Activated CD4-positive, alpha-beta T cell treated with anti-CD3 and anti-CD28 coated beads, Interleukin-2, amount 10 ng/mL, durations not matched to agents 7 days and 5 days (primary cell): ENCODE data around the gene PXYLP1. TPM values are rescaled to one million over a fixed set of nuclear protein-coding genes. Genes with fewer than 3 reads are reported as not detected.
A peak's percentile ranks its signal among the peaks of the same experiment; 100 is the strongest.

Source experiments
- CTCF ChIA-PET: fragments of 350-600 bp; sonication (Branson Sonifier 250); formaldehyde crosslinking; loops from one replicate; lab custom pipeline; 2021; ENCODE audit warnings: antibody characterized with exemption; lab: Charles Lee
- POLR2A ChIA-PET: fragments of 350-600 bp; sonication (Branson Sonifier 250); formaldehyde crosslinking; loops from one replicate; lab custom pipeline; 2021; ENCODE audit warnings: antibody characterized with exemption; lab: Charles Lee
- DNase-seq: peaks from one replicate; pipeline ENCODE4 v3.0.0-alpha.2; 2020
- H3K27ac Mint-ChIP-seq: one replicate; pipeline ENCODE4 v1.8.0; 2021; ENCODE audit warnings: mild to moderate bottlenecking, moderate library complexity, mixed read lengths
- H3K27me3 Mint-ChIP-seq: one replicate; pipeline ENCODE4 v1.8.0; 2021; ENCODE audit warnings: mixed read lengths
- H3K36me3 Mint-ChIP-seq: one replicate; pipeline ENCODE4 v1.8.0; 2021; ENCODE audit warnings: low read depth, mixed read lengths
- H3K4me1 Mint-ChIP-seq: one replicate; pipeline ENCODE4 v1.8.0; 2021; ENCODE audit warnings: mixed read lengths
- H3K4me3 Mint-ChIP-seq: one replicate; pipeline ENCODE4 v1.8.0; 2021; ENCODE audit warnings: mild to moderate bottlenecking, moderate library complexity, mixed read lengths
- H3K9me3 Mint-ChIP-seq: one replicate; pipeline ENCODE4 v1.8.0; 2021; ENCODE audit warnings: mixed read lengths
- total RNA-seq, 2 experiments: library from RNA; stranded (reverse); gene quantifications; one replicate each; pipeline ENCODE4 v1.2.3, GENCODE V29; 2021

PXYLP1 gene
- total RNA-seq, 2 experiments from 2014 or later, result 11.9 to 12.1 TPM

- POLR2A ChIA-PET, result no interaction called here
- Mint-ChIP-seq H3K9me3 (no peaks in the 10 kb centered on the region), H3K27ac (no peak overlapping the region), H3K36me3 (peaks cover 9% of the 10 kb centered on the region), H3K4me1 (peaks cover 35% of the 10 kb centered on the region), H3K27me3 (no peaks in the 10 kb centered on the region), H3K4me3 (no peak overlapping the region)
- CTCF ChIA-PET, result interaction anchor here (1.0 kb wide), 2 partner anchors 11 to 45 kb away, joined by 3 to 4 read pairs; partner anchors contain the start of gene PXYLP1
- no peak for DNase-seq
Measured at GRCh38 chr3:141276398-141276797, 44.8 kb downstream of the PXYLP1 start.

DNA sequence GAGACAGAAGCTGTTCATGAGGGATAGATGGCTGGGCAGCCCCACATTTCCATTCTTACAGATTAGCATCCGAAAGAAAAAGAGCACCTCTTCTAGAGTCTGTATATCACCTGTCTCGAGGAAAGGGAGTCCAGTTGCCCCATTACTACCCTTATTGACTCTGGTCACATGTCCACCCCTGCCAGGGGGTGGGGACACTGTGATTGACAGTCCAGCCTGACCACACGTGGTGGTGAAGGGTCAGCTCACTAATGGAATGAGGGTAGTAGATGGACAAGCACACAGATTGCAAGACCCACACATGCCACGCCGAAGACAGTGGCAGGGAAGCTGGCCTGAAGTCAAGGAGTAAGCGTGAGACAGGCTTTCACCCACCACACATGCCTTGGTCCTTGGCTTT, 45.8 kb downstream of the PXYLP1 start:
- H3K4me3 Mint-ChIP-seq, result no peak overlapping the region
- peaks cover 9% of the 10 kb centered on the region for H3K36me3 Mint-ChIP-seq
- H3K9me3 Mint-ChIP-seq, result no peaks in the 10 kb centered on the region
- DNase-seq, result no peak
- no peak overlapping the region for H3K27ac Mint-ChIP-seq
- POLR2A ChIA-PET, result no interaction called here
- H3K27me3 Mint-ChIP-seq, result no peaks in the 10 kb centered on the region
- H3K4me1 Mint-ChIP-seq, result peaks cover 35% of the 10 kb centered on the region
- CTCF ChIA-PET, result interaction anchor here (1.0 to 1.8 kb wide), 5 partner anchors 10 to 222 kb away, joined by 3 to 5 read pairs (median 4); partner anchors contain the start of gene PXYLP1

GRCh38 chr3:141278196-141279076, 46.8 kb downstream of the PXYLP1 start:
- Mint-ChIP-seq H3K27me3 (no peaks in the 10 kb centered on the region), H3K27ac (no peak overlapping the region), H3K4me3 (no peak overlapping the region), H3K9me3 (no peaks in the 10 kb centered on the region), H3K4me1 (peaks cover 32% of the 10 kb centered on the region), H3K36me3 (peaks cover 7% of the 10 kb centered on the region)
- no peak for DNase-seq
- ChIA-PET CTCF (interaction anchor here (1.0 to 1.8 kb wide), 8 partner anchors 8 to 221 kb away, joined by 3 to 7 read pairs (median 4); partner anchors contain the start of gene PXYLP1), POLR2A (interaction anchor here (1.2 kb wide), 1 partner anchor 47 kb away, joined by 3 read pairs; the partner anchor contains the start of gene PXYLP1)

DNA sequence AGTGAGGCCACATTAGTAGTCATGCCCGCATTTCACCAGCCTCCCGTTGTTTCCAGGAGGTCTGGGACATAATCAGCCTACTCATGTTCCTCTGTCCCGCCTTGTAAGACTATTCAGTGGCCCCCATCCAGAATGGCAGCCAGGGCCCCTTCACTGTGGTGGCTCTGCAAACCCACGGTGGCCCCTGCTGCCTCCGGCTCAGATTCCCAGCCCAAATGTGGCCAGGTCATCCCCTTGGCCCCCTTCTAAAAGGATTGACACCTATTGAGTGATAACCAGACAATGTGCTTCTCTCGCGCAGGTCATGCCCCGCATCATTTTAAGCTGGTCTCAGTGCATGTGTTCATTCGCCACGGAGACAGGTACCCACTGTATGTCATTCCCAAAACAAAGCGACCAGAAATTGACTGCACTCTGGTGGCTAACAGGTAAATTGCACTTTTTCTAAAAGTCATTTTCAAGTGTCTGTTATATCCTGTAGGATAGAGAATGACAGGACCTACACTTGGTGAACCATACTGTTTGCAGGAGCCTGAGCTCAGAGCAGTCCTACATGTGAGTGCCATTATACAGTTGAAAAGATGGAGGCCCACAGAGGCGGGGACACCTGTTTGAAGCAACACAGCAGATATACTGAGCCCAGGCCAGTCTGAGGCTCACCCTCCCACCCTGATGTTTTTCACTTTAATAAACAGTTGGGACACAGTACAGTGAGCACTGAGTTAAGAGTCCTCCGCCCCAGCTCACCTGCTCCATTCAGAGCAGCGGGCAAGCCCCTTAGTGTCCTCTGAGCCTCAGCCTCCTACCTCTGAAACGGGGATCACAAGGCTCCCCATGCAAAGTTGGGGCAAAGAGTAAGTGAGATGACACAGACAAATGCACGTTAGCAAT, 47.7 kb downstream of the PXYLP1 start:
- no peaks in the 10 kb centered on the region for H3K9me3 Mint-ChIP-seq
- peak overlapping the region; percentile 1 for H3K27ac Mint-ChIP-seq
- POLR2A ChIA-PET, result interaction anchor here (1.2 kb wide), 1 partner anchor 48 kb away, joined by 3 read pairs; the partner anchor contains the start of gene PXYLP1

GRCh38 chr3:141280086-141280485, 48.5 kb downstream of the PXYLP1 start:
- no peaks in the 10 kb centered on the region for H3K27me3 Mint-ChIP-seq
- H3K36me3 Mint-ChIP-seq, result peaks cover under 1% of the 10 kb centered on the region
- no peak overlapping the region for H3K27ac Mint-ChIP-seq
- ChIA-PET POLR2A (interaction anchor here (0.6 to 1.2 kb wide), 2 partner anchors 21 to 49 kb away, joined by 3 read pairs; partner anchors contain the start of gene PXYLP1), CTCF (interaction anchor here (0.9 to 1.7 kb wide), 7 partner anchors 10 to 48 kb away, joined by 3 to 7 read pairs (median 3); partner anchors contain the start of gene PXYLP1)
- no peak for DNase-seq
- H3K9me3 Mint-ChIP-seq, result no peaks in the 10 kb centered on the region
- peaks cover 16% of the 10 kb centered on the region for H3K4me1 Mint-ChIP-seq
- H3K4me3 Mint-ChIP-seq, result no peak overlapping the region

More for the DNA sequence above, 47.7 kb downstream of the PXYLP1 start:
- H3K36me3 Mint-ChIP-seq, result peaks cover 6% of the 10 kb centered on the region
- CTCF ChIA-PET, result interaction anchor here (1.2 to 1.8 kb wide), 7 partner anchors 8 to 48 kb away, joined by 3 to 7 read pairs (median 4); partner anchors contain the start of gene PXYLP1
- H3K27me3 Mint-ChIP-seq, result no peaks in the 10 kb centered on the region
- peaks cover 24% of the 10 kb centered on the region for H3K4me1 Mint-ChIP-seq
- H3K4me3 Mint-ChIP-seq, result no peak overlapping the region
- no peak for DNase-seq

DNA sequence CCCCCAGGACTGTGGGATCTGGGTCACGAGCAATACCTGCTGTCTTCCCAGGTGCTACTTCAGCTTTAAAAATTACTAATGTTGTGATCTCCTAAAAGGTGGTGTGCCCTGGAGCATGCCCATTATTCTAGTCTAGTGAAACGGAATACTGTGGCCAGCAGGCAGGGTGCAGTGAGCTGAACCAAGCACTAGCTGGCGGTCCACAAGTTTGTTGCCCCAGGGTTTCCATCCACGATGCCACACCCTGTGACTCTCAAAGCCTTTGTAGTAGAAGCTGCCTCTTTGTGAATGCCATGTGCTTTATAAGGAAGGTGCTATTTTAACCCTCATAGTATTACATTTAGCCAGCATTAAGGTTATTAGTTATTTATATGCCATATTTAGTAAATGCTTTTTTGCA, 49.1 kb downstream of the PXYLP1 start:
- peaks cover 11% of the 10 kb centered on the region for H3K4me1 Mint-ChIP-seq
- no peak for DNase-seq
- no peak overlapping the region for H3K27ac Mint-ChIP-seq
- H3K9me3 Mint-ChIP-seq, result no peaks in the 10 kb centered on the region
- H3K4me3 Mint-ChIP-seq, result no peak overlapping the region
- no peaks in the 10 kb centered on the region for H3K27me3 Mint-ChIP-seq
- H3K36me3 Mint-ChIP-seq, result peaks cover 4% of the 10 kb centered on the region
- POLR2A ChIA-PET, result interaction anchor here (0.6 kb wide), 1 partner anchor 22 kb away, joined by 3 read pairs; no protein-coding TSS in a partner anchor
- CTCF ChIA-PET, result interaction anchor here (0.9 to 1.7 kb wide), 2 partner anchors 22 to 48 kb away, joined by 3 to 4 read pairs; no protein-coding TSS in a partner anchor

DNA sequence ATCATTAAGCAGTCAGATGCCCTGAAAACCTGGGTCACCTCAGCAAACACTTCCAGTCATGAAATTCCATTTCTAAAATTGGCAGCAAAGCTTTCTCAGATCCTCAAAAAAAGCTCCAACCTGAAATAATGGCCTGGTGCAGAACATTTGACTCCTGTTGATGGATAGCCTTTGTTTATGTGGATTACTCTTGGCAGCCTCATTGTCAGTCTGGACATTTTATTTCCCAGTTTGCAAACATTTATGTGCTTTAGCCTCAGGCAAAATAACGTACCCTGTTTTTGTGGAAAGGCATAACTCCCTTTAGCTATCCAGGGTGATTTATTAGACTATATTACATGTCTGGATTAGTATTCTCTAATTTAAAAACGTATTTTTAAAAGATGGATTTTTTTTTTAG, 53.9 kb downstream of the PXYLP1 start:
- no peaks in the 10 kb centered on the region for H3K4me1 Mint-ChIP-seq
- H3K4me3 Mint-ChIP-seq, result no peak overlapping the region
- no peak overlapping the region for H3K27ac Mint-ChIP-seq
- H3K36me3 Mint-ChIP-seq, result peaks cover 13% of the 10 kb centered on the region
- POLR2A ChIA-PET, result no interaction called here
- no peak for DNase-seq
- no peaks in the 10 kb centered on the region for H3K9me3 Mint-ChIP-seq
- CTCF ChIA-PET, result interaction anchor here (1.2 to 3.1 kb wide), 2 partner anchors 9 to 12 kb away, joined by 5 to 10 read pairs; no protein-coding TSS in a partner anchor
- no peaks in the 10 kb centered on the region for H3K27me3 Mint-ChIP-seq

GRCh38 chr3:141286856-141287255, 55.2 kb downstream of the PXYLP1 start:
- POLR2A ChIA-PET, result no interaction called here
- Mint-ChIP-seq H3K4me1 (no peaks in the 10 kb centered on the region), H3K9me3 (no peaks in the 10 kb centered on the region), H3K36me3 (peaks cover 13% of the 10 kb centered on the region), H3K4me3 (no peak overlapping the region), H3K27ac (no peak overlapping the region), H3K27me3 (no peaks in the 10 kb centered on the region)
- CTCF ChIA-PET, result interaction anchor here (1.9 to 3.1 kb wide), 2 partner anchors 8 to 13 kb away, joined by 5 to 10 read pairs; no protein-coding TSS in a partner anchor
- no peak for DNase-seq

DNA sequence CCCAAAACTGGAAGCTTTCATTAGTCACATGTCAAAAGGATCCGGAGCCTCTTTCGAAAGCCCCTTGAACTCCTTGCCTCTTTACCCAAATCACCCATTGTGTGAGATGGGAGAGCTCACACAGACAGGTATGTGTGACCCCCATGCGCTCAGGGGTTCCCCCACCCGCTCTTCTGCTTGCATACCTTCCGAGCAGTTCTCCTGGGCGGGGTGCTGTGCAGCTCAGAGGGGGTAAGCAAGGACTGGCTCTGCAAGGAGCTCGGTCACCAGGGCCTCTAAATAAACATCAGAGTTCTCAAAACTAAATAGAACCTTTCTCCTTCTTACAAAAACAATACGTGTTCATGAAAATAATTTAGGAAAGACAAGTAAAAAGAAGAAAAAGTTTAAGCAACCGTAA, 55.7 kb downstream of the PXYLP1 start:
- ChIA-PET POLR2A (no interaction called here), CTCF (interaction anchor here (1.9 to 3.1 kb wide), 2 partner anchors 9 to 13 kb away, joined by 5 to 10 read pairs; no protein-coding TSS in a partner anchor)
- DNase-seq, result no peak
- H3K27ac Mint-ChIP-seq, result no peak overlapping the region
- H3K4me1 Mint-ChIP-seq, result no peaks in the 10 kb centered on the region
- no peaks in the 10 kb centered on the region for H3K9me3 Mint-ChIP-seq
- no peak overlapping the region for H3K4me3 Mint-ChIP-seq
- H3K36me3 Mint-ChIP-seq, result peaks cover 16% of the 10 kb centered on the region
- H3K27me3 Mint-ChIP-seq, result no peaks in the 10 kb centered on the region

DNA sequence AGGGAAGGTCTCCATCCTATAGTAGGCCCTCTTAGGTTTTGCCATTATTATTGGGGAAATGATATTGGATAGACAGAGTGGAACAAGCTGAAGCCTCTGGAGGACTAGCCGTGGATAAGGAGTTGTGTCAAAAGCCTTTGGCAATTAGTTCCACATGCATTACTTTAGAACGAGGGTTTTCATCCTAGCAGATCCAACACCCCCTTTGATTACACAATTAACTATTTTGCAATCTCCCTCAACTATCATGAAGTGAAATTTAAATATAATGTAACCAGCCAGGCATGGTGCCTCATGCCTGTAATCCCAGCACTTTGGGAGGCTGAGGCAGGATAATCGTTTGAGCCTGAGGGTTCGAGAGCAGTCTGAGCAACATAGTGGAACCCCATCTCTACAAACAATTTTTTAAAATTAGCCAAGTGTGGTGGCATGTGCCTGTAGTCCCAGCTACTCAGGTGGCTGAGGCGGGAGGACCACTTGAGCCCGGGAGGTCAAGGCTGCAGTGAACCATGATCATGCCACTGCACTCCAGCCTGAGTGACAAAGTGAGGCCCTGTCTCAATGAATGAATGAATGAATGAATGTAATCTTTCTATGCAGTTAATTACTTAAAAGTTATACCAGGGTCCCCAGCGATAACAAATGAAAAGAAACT, 56.8 kb downstream of the PXYLP1 start:
- ChIA-PET POLR2A (no interaction called here), CTCF (interaction anchor here (0.6 to 3.1 kb wide), 3 partner anchors 10 to 158 kb away, joined by 3 to 10 read pairs (median 5); no protein-coding TSS in a partner anchor)
- no peak overlapping the region for H3K27ac Mint-ChIP-seq
- DNase-seq, result no peak
- H3K4me3 Mint-ChIP-seq, result no peak overlapping the region
- H3K4me1 Mint-ChIP-seq, result peaks cover 5% of the 10 kb centered on the region
- no peaks in the 10 kb centered on the region for H3K27me3 Mint-ChIP-seq
- H3K9me3 Mint-ChIP-seq, result no peaks in the 10 kb centered on the region
- H3K36me3 Mint-ChIP-seq, result peaks cover 26% of the 10 kb centered on the region

DNA sequence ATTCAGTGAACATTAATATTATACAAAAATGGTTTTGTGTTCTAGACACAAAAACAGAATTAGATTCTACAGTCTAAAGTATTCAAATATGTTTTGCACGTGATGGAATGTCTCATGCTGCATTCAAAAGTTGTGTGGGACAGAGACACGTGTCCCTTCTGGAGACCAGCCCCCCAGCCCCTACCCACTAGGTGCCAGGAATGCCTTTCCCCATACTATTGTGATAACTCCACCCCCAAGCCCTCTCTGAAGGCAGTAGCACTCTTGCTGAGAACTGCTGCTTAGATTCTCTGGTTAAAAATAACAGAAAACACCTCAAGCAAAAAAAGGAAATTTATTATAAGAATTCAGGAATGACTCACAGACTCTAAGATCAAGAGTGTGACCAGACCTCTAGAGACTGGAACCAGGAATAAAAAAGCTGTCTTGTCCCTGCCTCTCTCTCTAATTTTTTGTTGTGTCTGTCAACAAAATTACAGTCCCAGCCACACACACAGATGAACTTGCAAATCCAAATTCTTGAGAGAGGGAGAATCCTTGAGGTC, 57.7 kb downstream of the PXYLP1 start:
- Mint-ChIP-seq H3K4me1 (peaks cover 13% of the 10 kb centered on the region), H3K36me3 (peaks cover 33% of the 10 kb centered on the region), H3K27ac (no peak overlapping the region), H3K4me3 (no peak overlapping the region), H3K9me3 (no peaks in the 10 kb centered on the region), H3K27me3 (no peaks in the 10 kb centered on the region)
- POLR2A ChIA-PET, result no interaction called here
- CTCF ChIA-PET, result interaction anchor here (1.2 kb wide), 1 partner anchor 13 kb away, joined by 4 read pairs; no protein-coding TSS in a partner anchor
- DNase-seq, result no peak
